GM18526 (cell line): ENCODE results near the gene TSPAN10.

Experiments
- POLR2A ChIP-seq: IDR thresholded peaks from 3 replicates; pipeline ENCODE4 v1.6.1; 2011; ENCODE audit not compliant: insufficient read length; ENCODE audit errors: extremely low read depth

TSPAN10 gene

DNA sequence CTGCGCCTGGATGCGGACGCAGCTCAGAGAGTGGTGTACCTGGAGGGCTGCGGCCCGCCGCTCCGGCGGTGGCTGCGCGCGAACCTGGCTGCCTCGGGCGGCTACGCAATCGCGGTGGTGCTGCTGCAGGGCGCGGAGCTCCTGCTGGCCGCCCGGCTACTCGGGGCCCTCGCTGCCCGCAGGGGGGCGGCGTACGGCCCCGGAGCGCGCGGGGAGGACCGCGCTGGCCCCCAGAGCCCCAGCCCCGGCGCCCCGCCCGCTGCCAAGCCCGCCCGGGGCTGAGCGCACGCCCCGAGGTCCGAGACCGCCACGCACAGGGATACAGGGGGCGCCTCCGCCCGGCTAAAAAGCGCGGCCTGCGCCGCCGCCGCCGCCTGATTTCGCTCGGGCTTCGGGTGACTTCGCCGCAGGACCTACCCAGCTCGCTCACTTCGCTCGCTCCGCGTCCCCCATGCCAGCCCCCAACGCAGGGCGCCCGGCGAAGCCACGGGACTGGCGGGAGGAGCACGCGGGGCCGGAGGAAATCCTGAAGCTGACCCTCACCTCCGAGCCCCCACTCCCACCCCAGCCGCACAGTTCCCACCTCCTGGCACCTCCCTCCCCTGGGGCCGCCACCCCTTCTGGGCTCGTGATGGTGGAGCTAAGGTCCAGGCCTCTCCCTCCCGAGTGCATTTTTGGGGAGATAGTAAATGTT, 11.2 kb downstream of the TSPAN10 start:
- no peak for TF ChIP-seq POLR2A

DNA sequence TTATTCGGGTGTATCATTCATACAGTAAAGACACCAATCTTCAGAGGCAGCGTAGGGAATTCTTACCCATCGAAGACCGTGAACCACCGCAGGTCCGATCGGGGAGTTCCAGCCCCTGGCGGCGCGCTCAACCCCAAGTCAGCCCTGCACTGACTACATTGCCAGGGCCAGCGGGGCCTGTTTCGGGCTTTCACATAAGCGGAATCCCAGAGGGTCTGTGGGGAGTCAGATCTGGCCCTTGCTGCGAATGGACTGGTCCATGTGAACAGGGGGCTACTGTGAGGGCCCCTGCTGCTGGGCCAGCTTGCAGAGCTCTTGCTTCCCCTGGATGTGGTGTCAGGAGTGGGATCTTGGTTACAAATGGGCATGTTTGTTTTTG, 11.7 kb downstream of the TSPAN10 start:
- TF ChIP-seq POLR2A = no peak

DNA sequence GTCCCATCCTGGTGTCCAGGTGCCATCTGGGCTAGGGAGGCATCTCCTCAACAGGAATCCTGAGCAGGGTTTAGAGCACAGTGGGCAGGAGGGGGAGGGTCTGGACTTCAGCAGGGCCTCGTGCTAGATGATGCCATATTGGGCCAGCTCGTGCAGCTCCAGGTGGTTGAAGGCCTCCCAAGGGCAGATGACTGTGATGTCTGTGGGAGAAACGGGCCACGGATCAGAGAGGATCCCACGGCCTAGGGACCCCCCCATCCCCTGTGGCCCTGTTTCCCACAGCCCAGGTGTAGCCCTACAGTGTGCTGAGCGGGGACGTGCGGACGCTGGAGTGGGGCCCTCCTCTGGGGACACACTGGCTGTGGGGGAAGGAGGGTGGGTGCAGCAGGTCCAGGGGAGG, 14.0 kb downstream of the TSPAN10 start:
- no peak for TF ChIP-seq POLR2A

DNA sequence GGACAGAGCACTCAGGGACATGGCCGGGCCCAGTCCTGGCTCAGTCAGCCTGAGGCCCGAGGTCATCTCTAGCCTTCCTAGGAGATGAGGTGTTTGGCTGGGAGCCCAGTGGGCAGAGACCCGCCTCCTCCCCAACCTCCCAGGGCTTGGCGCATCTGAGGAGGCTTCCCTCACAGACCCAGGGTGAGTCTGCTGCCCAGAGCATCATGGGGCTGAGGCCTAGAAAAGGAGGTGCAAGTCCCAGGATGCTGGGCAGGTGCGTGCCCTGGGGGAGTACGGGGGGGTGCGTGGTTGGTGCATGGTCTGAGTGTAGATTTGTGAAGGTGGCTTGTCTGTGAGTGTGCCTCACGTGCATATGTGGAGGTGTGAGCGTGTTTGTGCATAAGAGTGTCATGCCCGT, 14.7 kb downstream of the TSPAN10 start:
- no peak for TF ChIP-seq POLR2A

DNA sequence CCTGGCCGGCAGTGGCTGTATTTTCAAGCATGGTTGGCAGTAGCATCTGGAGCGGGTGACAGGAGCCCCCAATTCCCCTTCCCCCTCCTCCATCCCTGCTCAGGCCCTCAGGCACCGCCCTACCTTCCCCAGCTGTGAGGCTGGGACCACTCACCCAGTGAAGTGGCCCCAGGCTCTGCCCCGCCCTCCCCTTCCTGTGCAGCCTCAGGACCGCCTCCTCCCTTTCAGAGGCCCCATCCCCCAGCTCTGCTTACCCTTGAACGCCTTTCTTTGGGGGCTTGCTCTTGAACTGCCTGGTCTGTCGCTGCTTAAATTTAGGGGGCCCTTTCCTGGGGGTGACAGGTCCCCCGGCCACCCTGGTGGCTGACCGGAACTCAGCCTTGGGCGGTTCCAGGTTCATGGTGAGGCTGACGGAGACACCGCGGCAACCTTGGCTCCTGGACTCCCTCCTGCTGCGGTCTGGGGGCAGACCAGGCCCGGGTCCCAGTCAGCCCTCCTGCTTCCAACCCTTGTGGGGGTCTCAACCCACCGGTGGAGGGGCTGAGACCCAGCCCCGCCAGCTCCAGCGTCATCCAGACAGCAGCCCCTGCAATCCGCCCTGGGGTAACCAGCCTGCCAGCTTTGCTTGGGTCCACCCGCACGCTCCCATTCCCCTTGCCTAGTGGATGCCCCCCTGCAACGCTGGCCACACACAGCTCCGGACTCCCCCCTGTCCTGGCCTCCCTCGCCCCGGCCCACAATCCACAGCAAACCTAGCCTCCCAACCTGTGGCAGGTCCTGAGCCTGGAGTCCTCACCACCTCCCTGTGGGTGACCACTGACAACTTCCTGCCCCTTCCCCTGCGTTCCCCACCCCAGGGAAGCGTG, 16.1 kb downstream of the TSPAN10 start:
- no peak for TF ChIP-seq POLR2A

DNA sequence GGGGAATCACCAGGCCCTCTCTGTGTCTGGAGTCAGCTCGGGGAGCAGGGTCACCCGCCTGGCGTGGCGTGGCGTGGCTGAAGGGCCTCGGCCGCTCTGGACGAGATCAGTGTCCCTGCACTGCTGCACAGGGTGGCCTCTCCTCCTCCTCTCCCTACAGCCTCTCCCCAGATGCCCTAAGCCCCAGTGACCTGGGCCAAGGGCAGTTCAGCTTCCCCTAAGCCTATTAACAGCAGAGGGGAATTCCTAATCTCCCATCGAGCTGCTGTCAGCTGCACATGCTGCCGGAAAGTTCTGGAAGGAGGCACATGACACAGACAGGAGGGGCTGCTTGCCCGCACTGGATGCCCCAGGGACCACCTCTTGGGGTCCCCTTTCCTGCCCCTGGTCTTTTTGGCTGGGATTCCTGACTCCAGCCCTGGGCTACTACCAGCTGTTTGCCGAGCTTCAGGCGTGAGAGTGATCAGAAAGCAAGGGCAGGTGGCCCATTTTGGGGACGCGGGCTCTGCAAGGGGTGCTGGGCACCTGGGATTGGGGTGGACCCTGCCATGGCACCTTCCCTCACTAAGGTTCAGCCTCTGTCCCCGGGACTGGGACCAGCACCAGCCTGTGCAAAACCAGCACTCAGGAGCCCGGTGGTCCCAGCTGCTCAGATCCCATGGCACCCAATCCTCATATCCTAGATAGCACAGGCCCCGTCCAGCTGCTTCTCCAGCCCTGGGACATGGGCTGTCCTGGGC, 18.6 kb downstream of the TSPAN10 start:
- TF ChIP-seq POLR2A = no peak

DNA sequence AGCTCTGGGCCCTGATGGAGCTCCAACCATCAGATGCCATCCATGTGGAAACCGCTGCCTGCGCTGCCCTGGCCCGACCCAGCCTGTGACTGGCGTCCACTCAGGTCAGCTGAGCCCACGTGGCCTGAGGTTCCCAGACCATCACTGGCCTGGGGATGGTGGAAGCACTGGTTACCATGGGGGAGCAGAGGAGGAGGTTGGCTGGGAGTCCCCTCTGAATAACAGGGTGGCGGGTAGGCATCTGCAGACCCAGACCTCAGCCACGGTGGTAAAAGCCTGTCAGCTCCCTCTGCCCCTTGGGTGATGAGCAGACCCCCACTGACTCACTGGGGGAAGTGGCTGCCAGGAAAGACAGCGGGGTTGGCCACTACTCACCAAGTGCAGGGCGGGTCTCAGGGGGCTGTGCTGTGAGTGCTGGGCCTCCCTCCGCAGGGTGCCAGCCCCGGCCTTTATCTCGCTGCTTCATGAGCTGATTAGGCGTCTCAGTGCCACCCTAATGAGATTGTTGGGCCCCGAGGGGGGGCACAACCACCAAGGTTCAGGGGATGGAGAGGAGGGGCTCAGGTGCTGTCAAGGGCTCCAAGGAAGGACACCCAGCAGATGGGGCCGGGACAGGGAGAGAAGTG, 19.2 kb downstream of the TSPAN10 start, which contains the start of gene PDE6G:
PDE6G (minus strand) TSS at position 425 of the 626 bp plus-strand sequence. CDS start 3,237 bp downstream, outside the sequence.
- no peak for TF ChIP-seq POLR2A

DNA sequence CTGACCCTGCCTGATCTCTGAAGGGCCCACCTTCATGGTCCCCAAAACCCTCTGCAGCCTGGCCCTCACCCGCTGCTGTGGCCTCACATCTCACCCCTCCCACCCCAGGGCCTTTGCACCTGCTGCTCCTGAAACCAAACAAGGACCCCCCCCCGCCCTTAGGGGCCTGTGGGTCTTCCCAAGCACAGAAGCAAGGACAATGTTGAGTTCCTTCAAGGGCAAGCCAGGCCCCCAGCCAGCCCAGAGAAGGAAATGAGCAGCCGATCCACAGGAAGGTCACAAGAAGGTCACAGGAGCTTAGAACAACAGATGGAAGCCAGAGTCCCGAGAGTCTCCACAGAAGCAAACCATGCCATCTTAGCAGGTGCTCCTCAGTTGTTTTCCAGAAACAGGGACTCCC, 19.8 kb downstream of the TSPAN10 start:
- no peak for TF ChIP-seq POLR2A

DNA sequence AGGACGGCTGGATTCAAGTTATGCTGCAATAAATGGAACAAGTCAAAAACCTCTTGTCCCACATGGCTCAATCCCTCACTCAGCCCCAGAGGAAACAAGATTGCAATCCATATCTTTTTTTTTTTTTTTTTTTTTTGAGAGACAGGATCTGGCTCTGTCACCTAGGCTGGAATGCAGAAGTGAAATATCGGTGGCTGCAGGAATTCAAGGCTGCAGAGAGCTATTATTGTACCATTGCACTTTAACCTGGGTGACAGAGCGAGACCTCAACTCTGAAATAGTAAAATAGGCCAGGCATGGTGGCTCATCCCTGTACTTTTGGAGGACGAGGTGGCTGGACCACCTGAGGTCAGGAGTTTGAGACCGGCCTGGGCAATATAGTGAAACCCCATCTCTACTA, 22.0 kb downstream of the TSPAN10 start:
- TF ChIP-seq POLR2A = no peak

DNA sequence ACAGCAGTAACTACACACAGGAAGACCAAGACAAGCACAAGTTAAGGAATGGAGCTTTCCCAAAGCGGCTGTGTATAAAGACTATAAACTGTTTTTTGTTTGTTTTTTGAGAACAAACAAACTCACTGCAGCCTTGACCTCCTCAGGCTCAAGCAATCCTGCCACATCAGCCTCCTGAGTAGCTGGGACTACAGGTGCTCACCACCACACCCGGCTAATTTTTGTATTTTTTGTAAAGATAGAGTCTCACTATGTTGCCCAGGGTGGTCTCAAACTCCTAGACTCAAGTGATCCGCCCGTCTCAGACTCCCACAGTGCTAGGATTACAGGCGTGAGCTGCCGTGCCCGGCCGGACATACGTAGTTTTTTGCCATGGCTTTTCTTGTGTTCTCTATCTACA, 23.4 kb downstream of the TSPAN10 start:
- TF ChIP-seq POLR2A = no peak

DNA sequence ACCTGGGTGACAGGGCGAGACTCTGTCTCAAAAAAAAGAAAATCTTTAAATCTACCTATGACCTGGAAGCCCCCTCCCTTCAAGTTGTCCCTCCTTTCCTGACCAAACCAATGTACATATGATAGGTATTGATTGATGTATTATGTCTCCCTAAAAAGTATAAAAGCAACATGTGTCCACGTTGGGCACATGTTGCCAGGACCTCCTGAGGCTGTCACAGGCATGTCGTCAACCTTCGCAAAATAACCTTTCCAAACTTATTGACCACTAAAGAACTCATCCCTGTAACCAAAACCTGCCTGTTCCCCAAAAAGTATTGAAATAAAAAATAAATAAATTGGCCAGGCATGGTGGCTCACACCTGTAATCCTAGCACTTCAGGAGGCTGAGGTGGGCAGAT, 25.0 kb downstream of the TSPAN10 start:
- no peak for TF ChIP-seq POLR2A

DNA sequence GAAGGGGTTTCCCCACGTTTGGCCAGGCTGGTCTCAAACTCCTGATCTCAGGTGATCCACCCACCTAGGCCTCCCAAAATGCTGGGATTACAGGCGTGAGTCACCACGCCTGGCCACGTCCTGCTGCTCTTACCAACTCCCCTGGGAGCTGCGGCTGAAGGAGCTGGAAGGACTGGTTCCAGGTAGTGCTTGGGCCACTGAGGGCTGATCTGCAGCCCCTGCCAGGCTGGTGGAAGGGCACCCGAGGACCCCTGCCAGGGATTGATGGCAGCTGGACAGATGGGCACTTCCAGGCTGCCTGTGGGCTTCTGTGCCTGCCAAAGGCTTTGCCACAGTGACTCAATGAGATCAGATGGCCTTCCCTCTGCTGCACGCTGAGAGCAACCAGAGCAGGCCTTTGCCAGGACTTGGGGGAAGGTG, 27.1 kb downstream of the TSPAN10 start:
- TF ChIP-seq POLR2A = no peak

DNA sequence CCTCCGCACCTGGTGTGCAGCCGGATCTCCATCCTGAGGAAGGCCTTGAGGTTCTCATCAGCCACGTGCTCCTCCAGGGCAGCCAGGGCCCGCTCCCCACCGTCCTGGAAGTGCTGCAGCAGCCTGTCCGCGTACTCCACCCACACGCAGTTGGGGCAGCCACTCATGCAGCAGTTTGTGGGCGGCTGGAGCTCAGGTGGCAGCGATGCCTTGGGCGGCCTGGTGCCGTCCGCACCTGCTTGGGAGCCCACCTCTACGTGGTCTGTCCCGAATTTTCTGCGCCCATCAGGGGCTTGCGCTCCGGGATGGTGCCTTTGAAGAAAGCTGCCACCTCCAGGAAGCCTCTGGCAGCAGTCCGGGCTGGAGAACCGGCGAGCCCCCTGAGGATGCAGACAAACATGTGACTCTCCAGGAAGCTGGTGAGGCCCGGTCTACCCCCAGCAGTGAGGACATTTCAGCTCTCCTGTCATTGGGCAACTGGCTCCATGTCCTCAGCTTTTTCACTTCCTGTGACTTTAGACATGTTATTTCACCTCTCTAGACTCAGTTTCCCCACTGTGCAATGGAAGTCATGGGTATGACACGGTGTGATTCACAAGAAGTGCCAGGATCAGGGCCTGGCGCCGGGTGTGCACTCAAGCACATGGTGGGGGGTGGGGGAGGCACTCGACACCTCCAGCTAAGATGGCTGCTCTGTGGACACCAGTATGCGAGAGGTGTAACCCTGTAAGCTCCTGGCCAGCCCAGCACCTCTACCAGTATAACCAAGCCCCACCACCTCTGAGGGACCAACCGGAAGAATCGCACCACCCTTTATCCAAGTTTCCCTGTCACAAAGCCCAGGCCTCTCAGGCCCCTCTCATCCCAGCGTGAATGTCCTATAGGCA, 28.5 kb downstream of the TSPAN10 start:
- peak; percentile 50 for TF ChIP-seq POLR2A

DNA sequence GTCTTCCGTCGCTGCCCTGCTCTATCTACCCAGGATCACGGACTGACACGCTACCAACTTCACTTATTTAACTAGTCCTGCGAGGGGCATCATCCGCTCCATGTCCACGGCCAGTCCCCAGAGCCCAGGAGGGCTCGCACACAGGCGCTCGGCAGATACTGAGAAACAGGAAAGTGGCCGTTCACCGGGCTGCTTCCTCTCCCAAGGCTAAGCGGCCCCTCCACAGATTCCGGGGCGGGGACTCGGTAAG, 29.0 kb downstream of the TSPAN10 start:
- TF ChIP-seq POLR2A = no peak
